GM18511 (cell line): ENCODE results near the gene NES.
A peak's percentile ranks its signal among the peaks of the same experiment; 100 is the strongest.

ENCODE experiments used
- ATAC-seq: cut with Tn5 transposase; IDR thresholded peaks from one replicate; pipeline ENCODE4 v1.9.1; 2021; ENCODE audit warnings: mild to moderate bottlenecking, moderate library complexity; ENCODE audit not compliant: unreplicated experiment

NES gene, protein sequence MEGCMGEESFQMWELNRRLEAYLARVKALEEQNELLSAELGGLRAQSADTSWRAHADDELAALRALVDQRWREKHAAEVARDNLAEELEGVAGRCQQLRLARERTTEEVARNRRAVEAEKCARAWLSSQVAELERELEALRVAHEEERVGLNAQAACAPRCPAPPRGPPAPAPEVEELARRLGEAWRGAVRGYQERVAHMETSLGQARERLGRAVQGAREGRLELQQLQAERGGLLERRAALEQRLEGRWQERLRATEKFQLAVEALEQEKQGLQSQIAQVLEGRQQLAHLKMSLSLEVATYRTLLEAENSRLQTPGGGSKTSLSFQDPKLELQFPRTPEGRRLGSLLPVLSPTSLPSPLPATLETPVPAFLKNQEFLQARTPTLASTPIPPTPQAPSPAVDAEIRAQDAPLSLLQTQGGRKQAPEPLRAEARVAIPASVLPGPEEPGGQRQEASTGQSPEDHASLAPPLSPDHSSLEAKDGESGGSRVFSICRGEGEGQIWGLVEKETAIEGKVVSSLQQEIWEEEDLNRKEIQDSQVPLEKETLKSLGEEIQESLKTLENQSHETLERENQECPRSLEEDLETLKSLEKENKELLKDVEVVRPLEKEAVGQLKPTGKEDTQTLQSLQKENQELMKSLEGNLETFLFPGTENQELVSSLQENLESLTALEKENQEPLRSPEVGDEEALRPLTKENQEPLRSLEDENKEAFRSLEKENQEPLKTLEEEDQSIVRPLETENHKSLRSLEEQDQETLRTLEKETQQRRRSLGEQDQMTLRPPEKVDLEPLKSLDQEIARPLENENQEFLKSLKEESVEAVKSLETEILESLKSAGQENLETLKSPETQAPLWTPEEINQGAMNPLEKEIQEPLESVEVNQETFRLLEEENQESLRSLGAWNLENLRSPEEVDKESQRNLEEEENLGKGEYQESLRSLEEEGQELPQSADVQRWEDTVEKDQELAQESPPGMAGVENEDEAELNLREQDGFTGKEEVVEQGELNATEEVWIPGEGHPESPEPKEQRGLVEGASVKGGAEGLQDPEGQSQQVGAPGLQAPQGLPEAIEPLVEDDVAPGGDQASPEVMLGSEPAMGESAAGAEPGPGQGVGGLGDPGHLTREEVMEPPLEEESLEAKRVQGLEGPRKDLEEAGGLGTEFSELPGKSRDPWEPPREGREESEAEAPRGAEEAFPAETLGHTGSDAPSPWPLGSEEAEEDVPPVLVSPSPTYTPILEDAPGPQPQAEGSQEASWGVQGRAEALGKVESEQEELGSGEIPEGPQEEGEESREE (N-terminal part only)

DNA sequence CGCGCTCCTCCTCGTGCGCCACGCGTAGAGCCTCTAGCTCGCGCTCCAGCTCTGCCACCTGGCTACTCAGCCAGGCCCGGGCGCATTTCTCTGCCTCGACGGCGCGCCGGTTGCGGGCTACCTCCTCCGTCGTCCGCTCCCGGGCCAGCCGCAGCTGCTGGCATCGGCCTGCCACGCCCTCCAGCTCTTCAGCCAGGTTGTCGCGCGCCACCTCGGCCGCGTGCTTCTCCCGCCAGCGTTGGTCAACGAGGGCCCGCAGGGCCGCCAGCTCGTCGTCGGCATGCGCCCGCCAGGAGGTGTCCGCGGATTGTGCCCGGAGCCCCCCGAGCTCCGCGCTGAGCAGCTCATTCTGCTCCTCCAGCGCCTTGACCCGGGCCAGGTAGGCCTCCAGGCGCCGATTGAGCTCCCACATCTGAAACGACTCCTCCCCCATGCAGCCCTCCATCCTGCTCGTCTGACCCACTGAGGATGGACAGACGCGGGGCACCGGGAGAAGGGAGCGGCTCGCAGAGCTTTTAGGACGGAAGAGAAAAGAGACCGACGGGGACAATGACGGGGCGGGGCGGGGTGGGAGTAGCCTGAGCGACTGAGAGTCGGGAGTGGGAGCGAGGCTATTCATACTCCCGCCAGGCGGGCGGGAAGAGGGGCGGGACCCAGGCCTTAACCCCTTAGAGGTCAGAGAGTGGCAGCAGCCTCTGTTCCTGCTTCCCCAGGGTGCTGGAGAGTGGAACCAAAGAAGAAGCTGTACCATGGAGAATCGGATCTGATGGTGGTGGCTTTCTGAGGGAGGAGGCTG, at the start of gene NES:
Gene NES, minus strand, starts transcription at position 588 of the 796 bp plus-strand sequence. Its CDS starts 143 bp downstream, at position 445.
- no peak for ATAC-seq

DNA sequence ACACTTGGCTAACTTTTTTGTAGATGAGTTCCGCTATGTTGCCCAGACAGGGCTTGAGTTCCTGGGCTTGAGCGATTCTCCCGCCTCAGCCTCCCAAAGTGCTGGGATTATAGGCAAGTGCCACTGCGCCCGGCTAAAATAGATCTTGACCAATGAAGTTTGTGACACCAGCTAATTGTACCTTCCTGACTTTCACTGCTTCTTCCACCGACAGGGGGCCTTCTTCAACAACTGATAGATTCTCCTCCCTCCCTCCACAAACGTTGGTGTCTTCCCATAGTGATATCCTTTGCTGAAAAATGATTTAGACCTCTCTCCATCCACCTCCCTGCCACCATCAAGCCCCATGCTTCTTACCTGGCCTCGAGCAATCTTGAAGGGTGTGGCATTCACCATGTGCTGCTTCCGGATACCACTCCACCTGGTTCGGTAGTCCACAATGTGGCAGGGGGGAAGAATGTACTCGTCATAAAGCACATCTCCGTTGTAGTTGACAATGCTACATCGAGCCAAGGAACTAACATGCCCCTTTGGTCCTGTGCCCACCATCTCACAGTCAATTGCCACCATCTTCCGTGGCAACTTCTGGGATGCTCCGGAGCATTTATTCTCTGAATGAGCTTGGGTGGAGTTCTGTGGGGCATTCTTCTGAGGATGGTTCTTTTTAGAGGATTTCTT, 49.5 kb upstream of the NES start:
- no peak for ATAC-seq

DNA sequence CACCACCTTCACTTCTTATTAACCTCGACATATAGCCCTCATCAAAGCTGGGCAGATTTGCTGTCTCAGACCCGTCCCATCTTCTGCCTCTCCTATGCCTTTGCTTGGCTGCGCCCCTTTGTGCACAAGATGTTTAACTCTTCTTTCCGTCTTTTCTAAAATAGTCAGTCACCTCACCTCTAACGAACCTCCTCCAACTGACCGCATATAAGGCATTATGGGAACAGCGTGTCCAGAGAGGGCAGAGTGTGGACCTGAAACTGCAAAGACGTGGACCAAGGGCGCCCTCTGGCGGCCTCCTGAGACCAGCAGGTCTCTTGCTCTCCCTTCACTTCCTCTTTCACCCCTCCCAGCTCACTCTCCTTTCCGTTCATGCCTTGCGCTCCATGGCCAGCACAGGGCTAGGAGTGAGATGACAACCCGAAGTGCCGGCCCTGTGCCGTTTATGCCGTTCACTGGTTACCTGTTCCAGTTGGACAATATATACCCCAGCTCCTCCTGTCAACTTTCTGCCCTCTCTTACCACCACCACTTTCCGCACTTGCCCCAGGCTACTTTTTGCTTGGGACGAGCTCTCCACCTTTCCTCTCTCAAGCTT, 48.6 kb upstream of the NES start:
- ATAC-seq = peak; percentile 32

DNA sequence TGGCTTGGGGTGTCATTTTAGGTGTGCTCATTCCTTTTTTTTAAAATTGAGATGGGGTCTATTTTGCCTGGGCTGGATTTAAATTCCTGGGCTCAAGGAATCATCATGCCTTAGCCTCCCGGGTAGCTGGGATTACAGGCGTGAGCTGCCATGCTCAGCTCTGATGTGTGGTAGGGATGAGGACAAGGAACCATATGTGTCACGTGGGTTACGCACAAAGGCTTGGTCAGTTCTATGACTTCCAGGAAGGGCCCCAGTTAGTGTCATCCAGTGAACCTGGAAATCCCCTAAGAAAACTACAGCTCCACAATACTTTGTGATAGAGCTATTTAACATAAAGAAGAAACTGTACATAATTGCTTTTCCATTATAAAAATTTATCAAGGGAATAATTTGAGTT, 44.3 kb upstream of the NES start:
- ATAC-seq = no peak

DNA sequence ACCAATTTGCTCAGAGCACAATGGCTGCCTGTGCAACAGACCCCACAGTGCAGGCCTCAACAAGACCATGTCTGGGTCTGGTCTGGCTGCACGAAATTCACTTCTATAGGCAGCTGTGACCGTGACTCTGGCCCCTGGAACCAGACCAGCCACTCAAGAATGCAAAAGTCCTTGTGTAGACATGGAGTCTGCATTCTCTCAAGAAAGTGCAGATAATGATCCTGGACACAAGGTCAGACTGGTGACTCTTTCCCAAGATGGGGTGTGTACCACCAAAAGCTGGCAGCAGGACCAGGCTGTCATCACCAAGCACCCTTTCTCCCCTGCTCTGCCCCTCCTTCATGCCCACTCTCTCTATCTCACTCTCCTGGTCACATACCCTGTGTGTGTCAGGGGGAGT, 43.9 kb upstream of the NES start:
- no peak for ATAC-seq

DNA sequence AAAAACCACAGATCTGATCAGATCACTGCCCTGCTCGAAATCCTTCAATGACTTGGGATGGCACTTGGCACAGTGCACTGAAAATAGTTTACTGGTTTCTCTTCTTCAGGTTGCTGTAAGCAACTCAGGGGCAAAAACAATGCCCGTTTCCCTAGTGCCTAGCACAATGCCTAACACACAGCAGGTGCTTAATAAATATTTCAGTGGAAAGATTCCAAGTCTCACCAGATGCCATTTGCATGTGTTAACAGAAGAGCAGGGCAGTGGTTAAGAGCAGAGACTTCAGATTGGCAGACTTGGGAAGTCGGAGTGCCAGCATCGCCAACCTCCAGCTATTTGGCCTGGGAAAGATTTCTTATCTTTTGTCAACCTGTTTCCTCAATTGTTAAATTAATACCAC, 40.1 kb upstream of the NES start:
- no peak for ATAC-seq

DNA sequence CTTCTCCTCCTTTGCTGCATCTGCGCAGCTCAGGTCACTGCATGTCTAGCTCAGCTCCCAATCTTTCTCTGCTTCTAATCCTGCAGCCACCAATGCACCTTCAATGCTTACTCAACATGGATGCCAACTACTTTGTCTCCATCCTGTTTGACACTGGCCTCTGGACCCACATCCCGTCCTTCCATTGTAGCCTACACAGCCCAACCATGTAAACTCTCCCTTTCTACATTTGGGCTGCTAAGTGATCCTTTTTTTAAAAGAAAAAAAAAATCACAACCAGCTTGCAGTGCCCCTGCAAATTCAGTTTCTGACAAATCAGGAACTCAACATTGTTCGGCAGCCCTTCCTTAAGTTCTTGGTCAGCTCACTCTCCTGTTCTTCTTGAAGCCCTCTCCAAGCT, 37.6 kb upstream of the NES start:
- no peak for ATAC-seq

DNA sequence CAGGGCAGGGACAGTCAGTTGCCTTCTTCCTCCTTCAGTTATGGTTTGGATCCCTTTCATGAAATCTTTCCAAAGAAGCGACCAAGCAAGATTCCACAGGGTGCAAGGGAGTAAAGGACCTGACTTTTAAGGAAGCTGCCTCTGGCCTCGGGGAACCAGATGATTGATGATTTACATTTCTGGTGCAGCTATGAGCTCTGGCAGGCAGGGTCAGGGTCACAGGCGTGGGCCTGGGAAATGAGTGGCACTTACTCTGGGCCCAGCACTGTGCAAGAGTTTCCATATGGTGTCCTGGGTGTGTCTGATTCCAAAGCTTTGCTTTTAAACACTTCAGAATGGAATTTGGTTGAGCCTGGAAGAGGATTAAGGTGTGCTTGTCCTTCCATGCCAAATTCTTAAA, 35.4 kb upstream of the NES start:
- no peak for ATAC-seq

DNA sequence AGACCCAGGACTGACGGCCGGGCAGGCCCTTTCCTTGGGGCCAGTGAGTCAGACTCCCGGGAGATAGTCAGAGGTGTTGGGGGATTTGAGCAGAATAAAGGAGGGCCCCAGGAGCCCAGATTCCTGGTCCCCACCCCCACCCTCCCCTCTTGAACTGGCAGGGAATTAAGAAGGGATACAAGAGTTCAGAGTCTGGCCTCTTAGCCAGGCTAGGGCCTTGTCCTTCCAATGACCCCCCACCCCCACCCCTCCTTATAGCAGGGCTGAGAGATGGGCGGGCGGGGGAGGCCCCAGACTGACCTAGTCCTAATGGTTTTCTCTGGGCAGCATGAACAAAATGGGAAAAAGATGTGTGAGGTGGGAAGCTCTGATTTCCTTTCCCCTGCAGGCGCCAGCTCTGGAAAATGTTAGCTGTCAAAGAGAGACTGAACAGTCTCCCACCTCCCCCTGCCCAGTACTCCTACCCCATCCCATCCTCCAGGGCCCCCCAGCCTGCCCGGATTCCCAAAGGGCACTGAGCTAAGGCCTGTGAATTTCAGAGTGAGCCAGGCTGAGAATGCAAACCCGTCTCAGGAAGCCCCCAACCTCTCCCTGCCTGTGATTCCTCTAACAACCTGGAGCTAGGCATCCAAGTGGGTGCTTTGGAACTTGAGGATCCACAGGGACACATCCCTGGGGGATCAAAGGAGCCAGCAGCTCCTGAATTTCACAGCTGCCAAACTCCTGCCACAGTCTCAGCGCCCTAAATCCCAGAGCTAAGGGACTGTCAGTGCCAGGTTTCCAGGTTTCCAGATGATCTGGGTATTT, 34.0 kb upstream of the NES start:
- no peak for ATAC-seq

DNA sequence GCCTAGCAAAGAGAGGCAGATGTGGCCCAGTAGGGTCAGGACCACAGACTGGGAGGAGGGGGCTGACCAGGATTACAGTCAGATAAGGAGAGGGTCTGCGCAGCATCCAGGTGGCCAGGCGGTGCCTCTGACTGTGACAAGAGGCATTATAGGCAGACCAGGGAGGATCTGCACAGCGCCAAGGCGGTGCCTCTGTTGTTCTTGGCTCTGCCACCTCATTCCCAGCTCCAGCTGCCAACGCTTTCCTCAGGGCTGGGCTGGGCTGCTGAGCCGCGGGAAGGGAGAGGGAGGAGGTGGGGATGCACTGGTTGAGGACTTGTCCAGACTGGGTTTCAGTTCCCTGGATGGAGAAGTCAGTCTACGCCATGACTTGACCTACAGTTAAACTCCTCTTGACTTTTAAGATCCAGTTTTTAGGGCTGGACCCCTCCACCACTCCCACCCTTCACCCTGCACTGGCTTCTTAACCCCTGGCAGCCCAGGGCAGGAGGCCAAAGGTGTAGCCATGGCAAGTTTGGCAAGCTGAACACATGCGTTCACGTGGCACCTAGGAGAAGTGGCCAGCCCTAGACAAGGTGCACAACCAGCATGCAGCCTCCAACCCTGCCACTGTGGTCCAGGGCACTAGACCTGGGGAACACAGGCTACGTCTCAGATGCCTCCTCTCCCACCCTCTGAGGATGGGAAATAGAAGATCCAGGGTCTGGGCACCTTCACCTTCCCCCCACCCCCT, 32.7 kb upstream of the NES start:
- ATAC-seq = no peak

DNA sequence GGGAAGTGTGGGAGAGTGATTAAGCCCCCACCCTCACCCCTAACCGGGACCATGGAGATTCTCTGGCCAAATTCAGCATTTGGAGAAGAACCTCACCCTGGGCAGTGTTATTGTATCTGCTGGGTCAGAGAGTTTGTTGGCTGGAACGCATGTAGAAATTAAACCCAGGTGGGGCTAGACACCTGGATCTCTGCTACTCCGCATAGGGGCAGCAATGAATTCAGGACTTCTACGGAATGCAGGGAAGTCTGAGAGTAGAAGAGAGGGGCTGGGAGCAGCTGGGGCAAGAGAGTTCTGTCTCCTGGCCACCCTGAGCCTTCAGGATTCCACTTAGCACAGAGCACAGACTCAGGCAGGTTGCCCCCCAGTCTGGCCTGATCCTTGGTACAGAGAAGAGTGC, 31.8 kb upstream of the NES start:
- no peak for ATAC-seq

DNA sequence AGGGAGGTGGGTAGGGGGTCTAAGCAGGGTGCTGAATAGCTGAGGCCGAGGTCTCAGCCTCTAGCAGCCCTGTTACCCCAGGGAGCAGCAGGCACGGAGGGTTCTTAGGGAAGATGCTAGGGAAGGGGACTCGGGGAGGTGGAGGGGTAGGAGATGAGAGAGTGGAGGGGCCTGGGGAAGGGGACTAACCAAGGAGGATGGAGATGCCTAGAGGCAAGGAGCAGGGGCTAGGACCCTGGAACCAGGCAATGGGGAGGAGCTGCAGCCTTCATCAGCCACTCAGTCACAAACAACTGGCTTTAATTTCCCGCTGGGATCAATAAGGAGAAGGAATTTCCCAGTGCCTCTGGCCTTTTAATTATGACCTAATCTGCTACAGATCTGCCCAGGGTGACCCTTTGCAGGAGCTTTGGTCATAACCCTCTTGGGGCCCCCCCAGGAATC, 31.0 kb upstream of the NES start:
- no peak for ATAC-seq

DNA sequence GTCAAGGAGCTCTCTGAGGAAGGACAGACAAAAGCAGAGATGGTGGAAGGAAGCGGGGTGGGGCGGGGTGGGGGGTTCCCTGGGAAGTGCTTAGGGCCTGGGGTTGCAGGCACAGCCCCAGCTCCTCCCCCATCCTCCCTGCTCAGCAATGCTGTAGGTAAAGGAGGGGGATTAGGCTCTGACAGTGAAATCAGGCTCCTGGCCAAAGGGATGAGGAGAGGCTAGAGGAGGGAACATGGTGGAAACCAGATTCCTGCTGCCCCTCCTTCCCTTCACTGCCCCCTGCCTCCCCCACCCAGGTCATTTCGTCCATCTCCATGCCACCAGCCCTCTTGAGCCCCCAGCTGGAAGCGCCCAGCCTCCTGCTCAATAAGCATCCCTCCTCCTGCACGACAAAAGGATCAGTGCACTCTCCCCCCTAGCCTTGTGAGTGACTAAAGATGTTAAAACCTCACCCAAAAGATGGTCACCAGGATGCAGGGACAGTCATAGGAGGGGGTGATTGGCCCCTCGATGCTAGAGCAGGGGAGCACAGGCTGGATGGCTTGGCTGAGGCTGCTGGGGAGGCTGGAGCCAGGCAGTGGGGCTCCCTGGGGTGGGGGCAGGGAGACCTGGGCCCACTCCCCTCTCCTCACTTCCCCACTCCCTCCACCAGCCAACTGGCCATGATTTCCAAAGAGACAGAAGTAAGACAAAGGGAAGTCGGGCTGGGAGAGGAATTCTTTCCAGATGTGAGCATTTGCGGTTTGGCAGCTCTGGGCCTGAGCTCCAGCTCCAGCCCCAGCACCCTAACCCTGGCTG, 30.4 kb upstream of the NES start:
- no peak for ATAC-seq

DNA sequence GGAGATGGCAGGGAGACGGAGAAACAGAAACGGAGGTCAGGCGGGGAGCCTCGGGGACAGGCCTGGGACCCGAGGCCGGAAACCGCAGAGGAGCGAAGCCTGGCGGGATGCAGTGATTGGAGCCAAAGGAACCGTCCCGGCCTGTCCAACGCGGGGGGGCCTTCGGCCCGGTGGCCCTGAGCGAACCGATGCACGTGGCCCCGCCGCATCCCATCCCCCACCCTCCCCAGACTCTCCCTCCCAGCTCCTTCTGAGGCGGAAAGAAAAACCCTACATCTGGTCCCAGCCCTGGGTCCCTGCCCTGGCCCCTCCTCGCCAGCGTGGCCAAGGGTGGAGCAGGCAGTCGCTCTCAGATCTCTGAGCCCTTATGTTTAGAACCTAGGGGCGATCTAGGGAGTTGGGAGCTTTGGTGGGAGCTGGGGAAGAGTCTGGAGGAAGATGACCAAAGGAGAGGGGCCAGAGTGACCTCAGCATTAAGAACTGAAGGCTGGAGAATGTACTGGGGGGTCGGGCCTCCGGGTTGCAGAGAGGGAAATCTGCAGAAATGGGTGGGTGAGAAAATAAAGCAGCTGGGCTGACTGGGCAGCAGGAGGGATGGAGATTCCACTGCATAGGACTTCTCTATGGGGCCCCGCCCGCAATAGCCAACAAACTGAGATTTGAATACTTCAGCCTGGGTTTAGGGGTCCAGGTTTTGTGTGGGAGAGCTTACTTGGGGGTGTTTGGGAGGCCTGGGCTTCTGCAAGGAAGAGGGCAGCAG, 29.6 kb upstream of the NES start:
- ATAC-seq = no peak

DNA sequence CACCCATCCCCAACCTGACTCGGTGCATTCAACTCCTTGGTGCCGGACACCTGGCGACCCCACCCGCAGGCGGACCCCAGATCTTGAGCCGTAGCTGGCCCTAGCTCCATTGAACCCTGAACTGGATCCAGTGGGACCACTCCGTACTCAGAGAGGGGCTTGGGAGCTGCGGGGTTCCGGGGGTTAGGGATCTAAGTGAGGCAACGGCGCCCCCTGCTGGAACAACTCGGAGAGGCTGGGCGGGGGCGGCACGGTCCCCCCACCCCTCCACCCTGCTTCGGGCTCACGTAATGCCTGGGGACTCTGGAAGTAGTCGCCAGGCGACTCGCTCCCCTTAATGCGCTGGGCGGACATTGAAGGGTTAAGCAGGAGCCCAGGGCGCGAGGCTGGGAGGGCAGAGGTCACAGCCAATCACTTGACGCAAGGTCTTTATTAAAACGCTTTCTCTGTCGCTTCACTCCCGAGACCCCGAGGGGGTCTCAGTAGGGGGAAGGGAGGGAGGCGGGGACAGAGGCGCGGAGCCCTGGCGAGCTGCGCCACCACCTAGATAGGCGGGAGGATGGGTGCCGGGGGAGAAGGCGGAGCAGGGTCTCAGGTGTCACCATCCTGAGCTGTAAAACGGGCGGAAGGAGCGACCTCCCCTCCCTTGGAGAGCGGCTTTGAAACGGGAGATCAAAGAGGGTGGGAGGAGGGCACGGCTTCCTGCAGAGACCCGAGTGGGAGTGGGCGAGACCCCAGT, 28.9 kb upstream of the NES start:
- no peak for ATAC-seq
